Activated T-cell treated with anti-CD3 and anti-CD28 coated beads, Interleukin-2, amount 50 U/mL, for 24 hours (primary cell): ENCODE data around the gene MACROD2.

Source experiments
- DNase-seq: peaks from one replicate; pipeline ENCODE4 v3.0.0-alpha.2; 2020
- H3K27ac Mint-ChIP-seq: 2 replicates; pipeline ENCODE4 v1.8.0; 2020; ENCODE audit warnings: mild to moderate bottlenecking, mixed read lengths
- H3K27me3 Mint-ChIP-seq: 2 replicates; pipeline ENCODE4 v1.8.0; 2020; ENCODE audit warnings: mixed read lengths
- H3K36me3 Mint-ChIP-seq: 2 replicates; pipeline ENCODE4 v1.8.0; 2020; ENCODE audit warnings: low read depth, mixed read lengths
- H3K4me1 Mint-ChIP-seq: 2 replicates; pipeline ENCODE4 v1.8.0; 2020; ENCODE audit warnings: low read depth, mixed read lengths
- H3K4me3 Mint-ChIP-seq: 2 replicates; pipeline ENCODE4 v1.8.0; 2020; ENCODE audit warnings: mild to moderate bottlenecking, moderate library complexity, mixed read lengths
- H3K9me3 Mint-ChIP-seq: 2 replicates; pipeline ENCODE4 v1.8.0; 2020; ENCODE audit warnings: mixed read lengths

Gene MACROD2

DNA sequence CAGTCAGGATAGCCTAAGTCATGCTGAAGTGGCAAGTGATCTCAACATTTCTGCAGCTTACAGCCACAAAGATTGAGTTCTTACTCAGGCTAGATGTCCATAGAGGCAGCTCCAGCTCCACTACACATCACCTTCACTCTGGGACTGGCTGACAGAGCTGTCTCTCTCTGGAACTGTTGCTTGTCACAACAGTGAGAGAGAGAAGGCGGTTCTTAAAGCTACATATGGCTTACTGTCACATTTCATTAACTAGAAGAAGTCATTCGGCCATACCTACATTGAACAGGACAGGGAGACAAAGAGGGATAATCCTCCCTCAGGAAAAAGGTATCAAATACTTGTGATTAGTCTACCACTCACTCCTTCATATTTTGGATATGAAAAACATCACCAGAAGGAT lies 1257.0 kb downstream of the MACROD2 start:
- Mint-ChIP-seq H3K4me1 (no peaks in the 10 kb centered on the region), H3K36me3 (no peaks in the 10 kb centered on the region), H3K27ac (no peak overlapping the region), H3K9me3 (peaks cover 11% of the 10 kb centered on the region), H3K27me3 (no peaks in the 10 kb centered on the region), H3K4me3 (no peak overlapping the region)
- DNase-seq = no peak

DNA sequence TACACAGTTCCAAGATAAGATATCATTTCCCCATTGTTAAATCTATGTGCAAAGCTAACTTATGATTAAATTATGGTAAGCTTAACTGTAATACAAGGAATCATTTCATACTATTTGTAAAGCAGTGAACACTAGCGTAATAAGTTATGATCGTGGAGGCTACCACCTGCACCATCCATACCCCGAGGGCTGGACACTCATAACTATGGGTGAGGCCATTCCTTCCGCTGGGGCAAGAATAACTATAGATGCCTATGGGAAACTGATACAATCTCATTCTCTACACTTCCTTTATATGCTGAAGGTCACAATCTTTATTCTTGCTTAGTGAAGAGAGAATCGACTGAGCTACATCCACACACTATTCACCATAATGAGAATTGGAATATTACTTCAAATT lies 1258.1 kb downstream of the MACROD2 start:
- no peak overlapping the region for H3K27ac Mint-ChIP-seq
- peaks cover 11% of the 10 kb centered on the region for H3K9me3 Mint-ChIP-seq
- no peak overlapping the region for H3K4me3 Mint-ChIP-seq
- no peaks in the 10 kb centered on the region for H3K4me1 Mint-ChIP-seq
- no peak for DNase-seq
- H3K27me3 Mint-ChIP-seq = no peaks in the 10 kb centered on the region
- no peaks in the 10 kb centered on the region for H3K36me3 Mint-ChIP-seq

DNA sequence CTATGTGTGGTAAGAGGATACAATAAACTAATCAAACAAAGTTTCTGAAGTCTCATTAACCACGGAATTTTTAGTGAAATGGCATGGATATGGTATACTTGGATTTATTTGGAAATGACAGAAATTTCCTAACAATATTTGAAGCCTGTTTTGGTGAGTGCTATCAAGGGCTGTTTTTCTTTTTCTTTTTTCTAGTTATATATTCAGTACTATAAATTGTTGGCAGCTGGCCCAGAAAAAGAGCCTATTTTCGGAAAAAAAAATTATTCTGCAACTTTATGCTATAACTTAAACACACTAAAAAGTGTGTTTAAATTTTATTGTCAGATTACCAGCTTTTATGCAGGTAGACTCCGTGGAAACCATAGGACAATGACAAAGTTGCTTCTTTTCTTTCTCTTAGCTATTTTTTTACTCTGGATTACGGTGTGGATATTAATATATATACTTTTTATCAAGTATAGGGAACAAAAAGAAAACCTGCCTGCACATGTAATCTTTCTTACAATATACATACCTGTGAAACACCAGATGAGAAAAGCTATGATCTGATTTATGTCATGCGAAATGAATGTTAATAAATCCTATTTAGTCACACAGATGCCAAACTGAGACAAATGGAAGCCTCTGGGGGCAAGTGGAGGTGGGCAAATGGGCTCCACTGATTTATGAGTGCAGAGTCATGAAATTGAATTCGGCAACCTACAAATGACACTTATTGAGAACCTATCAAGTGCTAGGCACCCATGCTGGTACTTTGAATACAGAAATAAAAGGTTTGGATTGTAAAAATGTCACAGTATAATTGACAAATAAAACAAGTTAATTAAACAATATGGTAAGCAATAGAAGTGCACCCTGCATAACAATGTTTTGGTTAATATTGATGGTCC lies 1261.6 kb downstream of the MACROD2 start:
- Mint-ChIP-seq H3K36me3 (no peaks in the 10 kb centered on the region), H3K27ac (no peak overlapping the region)
- DNase-seq = no peak

DNA sequence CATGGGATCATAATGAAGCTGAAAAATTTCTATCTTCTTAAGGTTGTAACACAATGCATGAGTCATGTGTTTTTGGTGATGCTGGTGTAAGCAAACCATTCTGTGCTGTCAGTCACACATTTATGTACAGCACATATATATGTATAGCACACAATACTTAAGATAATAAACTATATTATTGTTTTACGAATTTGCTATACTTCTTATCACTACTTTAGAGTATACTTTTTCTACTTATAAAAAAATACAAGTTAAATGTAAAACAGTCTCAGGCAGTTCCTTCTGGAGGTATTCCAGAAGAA lies 1262.2 kb downstream of the MACROD2 start:
- Mint-ChIP-seq H3K27ac (no peak overlapping the region), H3K9me3 (peaks cover 10% of the 10 kb centered on the region), H3K36me3 (no peaks in the 10 kb centered on the region), H3K4me3 (no peak overlapping the region), H3K4me1 (no peaks in the 10 kb centered on the region), H3K27me3 (no peaks in the 10 kb centered on the region)
- no peak for DNase-seq

More for the DNA sequence above, 1261.6 kb downstream of the MACROD2 start:
- no peak overlapping the region for H3K4me3 Mint-ChIP-seq
- no peaks in the 10 kb centered on the region for H3K27me3 Mint-ChIP-seq
- H3K4me1 Mint-ChIP-seq = no peaks in the 10 kb centered on the region
- peaks cover 10% of the 10 kb centered on the region for H3K9me3 Mint-ChIP-seq

DNA sequence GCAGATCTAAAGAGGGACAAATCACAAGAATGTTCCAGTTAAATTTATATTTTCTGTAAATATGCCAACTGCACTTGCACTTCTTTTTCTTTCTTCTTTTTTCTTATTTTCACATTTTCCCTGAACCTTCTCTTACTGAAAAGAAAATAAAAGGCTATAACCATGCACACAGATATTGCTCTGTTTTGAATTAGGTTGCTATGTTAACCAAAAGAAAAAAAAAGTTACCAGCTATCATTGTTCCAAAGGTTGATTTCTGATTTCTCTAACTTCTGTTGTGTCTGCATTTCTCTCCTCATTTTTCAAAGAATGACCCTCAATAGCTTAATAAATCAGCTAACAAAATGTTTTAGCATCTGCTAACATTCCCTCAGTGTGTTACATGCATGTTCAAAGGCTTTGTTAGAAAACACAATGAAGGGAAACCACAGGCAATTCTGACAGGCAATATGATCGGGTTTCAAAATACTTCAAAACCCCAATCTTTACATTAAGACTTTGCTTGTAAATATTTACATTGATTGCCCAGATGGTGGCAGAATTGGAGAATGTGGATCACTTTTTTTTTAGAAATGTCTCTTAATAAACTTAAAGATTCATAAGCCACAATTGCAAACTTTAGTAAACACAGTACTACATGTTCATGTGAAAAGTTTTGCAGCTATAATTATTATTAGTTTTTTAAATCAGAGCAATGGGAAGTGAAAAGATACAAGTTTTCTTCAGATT lies 1270.4 kb downstream of the MACROD2 start:
- Mint-ChIP-seq H3K4me1 (no peaks in the 10 kb centered on the region), H3K27me3 (no peaks in the 10 kb centered on the region), H3K36me3 (no peaks in the 10 kb centered on the region), H3K27ac (no peak overlapping the region), H3K4me3 (no peak overlapping the region), H3K9me3 (peaks cover 6% of the 10 kb centered on the region)
- DNase-seq = no peak

DNA sequence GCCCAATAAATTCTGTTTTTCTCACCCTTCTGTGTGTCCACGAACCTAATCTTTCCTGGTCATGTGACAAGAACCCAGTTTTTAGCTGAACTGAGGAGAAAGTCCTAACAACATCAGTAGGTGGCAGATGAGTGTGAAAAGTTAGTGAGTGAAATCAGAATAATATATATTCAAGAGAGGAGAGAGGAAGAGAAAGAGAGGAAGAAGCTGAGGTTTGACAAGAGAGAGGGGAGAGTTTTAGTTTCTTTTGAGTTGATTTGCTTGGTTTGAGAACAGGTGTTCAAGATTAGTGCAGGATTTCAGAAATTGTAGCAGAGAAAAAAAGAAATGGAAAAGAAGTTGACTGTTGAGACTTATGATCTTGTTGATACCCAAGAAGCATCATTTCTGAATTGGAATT lies 1272.6 kb downstream of the MACROD2 start:
- no peak for DNase-seq
- Mint-ChIP-seq H3K36me3 (no peaks in the 10 kb centered on the region), H3K9me3 (peaks cover 9% of the 10 kb centered on the region), H3K27ac (no peak overlapping the region), H3K4me1 (no peaks in the 10 kb centered on the region), H3K4me3 (no peak overlapping the region), H3K27me3 (no peaks in the 10 kb centered on the region)

DNA sequence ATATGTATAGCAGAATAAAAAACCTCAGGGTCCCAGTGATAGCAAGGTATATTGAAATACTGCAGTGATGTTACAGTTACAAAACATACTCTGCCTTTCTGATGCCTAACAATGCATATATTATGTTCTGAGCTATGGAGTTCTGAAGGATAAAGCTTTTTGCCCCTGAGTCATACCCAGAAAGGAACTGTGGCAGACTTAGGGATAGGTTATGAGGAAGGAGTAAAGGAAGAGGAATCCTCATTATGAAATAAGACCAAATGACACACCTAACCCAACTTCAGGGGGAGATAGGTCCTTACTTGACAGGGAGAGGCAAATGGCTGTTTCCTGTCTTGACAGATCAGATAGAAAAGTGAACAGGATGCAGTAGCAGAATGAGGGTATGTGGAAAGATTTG lies 1282.7 kb downstream of the MACROD2 start:
- Mint-ChIP-seq H3K9me3 (peaks cover 15% of the 10 kb centered on the region), H3K27me3 (no peaks in the 10 kb centered on the region), H3K4me1 (no peaks in the 10 kb centered on the region), H3K27ac (no peak overlapping the region), H3K36me3 (no peaks in the 10 kb centered on the region), H3K4me3 (no peak overlapping the region)
- no peak for DNase-seq

DNA sequence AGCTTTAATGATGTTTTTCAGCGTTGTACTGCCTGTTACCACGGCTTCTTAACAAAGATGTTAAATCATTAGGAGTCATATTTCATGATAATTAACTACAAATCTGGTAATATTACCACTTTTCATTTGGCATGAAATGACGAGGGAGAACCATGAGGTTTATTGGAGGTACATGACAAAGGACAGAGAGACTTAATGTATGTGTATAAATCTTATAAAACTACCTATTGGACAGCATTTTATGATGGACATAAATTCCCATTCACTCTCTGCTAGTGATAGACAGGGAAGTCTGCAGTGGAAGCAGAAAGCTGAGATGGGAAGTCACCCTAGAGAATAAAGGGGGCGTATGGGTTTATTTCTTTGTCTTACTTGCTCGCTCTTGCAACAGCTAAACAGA lies 1292.0 kb downstream of the MACROD2 start:
- Mint-ChIP-seq H3K4me1 (no peaks in the 10 kb centered on the region), H3K9me3 (peaks cover 5% of the 10 kb centered on the region), H3K36me3 (no peaks in the 10 kb centered on the region), H3K27ac (no peak overlapping the region), H3K4me3 (no peak overlapping the region), H3K27me3 (no peaks in the 10 kb centered on the region)
- DNase-seq = no peak

DNA sequence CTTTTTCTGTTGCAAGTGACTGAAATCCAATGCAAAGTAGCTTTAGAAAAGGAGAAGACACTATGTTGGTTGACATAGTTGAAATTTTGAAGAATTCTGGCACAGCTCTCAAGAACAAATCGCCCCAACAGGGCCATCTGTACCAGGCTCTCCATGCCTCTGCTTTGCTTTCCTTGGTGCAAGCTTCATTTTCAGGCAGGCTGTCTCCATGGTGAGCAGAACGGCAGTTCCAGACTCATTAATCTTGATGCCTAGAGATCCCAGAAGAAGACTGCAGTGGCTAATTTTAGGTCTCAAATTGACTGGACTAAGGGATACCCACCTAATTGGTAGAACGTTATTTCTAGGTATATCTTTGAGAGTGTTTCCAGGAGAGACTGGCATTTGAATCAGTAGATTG lies 1292.8 kb downstream of the MACROD2 start:
- Mint-ChIP-seq H3K4me3 (no peak overlapping the region), H3K27me3 (no peaks in the 10 kb centered on the region), H3K36me3 (no peaks in the 10 kb centered on the region), H3K9me3 (no peaks in the 10 kb centered on the region), H3K27ac (no peak overlapping the region), H3K4me1 (no peaks in the 10 kb centered on the region)
- no peak for DNase-seq

DNA sequence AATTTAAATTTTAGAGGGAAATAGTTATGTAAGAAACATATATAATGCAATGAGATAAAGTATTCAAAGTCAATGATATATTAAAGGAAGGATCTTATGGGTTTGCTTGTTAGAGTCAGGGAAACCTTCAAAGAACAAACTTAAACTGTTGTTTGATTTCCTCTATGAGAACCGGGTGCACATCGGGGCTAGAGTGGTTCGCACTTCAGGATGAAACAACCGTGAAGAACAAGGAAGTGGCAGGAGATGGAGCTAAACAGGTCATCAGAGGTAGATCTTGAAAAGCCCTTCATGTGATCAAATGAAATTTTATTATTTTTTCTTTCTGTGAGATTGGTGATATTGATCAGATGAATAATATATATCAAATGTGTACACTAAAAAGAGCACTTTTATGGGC lies 1294.0 kb downstream of the MACROD2 start:
- H3K36me3 Mint-ChIP-seq = no peaks in the 10 kb centered on the region
- no peaks in the 10 kb centered on the region for H3K27me3 Mint-ChIP-seq
- no peaks in the 10 kb centered on the region for H3K9me3 Mint-ChIP-seq
- H3K4me1 Mint-ChIP-seq = no peaks in the 10 kb centered on the region
- H3K4me3 Mint-ChIP-seq = no peak overlapping the region
- no peak for DNase-seq
- no peak overlapping the region for H3K27ac Mint-ChIP-seq

DNA sequence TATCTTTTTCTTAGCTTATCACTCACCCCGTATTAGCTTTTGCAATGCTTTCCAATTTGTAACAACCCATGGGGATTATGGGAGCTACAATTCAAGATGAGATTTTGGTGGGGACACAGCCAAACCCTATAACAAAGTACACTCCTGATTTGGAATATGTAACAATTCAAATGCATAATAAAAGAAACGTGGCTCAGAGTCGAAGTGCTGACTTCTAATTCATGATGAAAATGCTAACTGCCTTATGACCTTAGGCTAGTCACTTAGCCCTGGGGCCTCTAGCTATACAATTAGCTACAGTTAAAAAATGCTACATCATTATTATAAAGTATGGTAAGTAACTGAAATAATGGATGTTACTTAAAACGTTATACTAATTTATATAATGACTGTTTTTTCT lies 1297.1 kb downstream of the MACROD2 start:
- Mint-ChIP-seq H3K4me3 (no peak overlapping the region), H3K27ac (no peak overlapping the region), H3K36me3 (no peaks in the 10 kb centered on the region), H3K4me1 (no peaks in the 10 kb centered on the region), H3K9me3 (no peaks in the 10 kb centered on the region), H3K27me3 (no peaks in the 10 kb centered on the region)
- DNase-seq = no peak

DNA sequence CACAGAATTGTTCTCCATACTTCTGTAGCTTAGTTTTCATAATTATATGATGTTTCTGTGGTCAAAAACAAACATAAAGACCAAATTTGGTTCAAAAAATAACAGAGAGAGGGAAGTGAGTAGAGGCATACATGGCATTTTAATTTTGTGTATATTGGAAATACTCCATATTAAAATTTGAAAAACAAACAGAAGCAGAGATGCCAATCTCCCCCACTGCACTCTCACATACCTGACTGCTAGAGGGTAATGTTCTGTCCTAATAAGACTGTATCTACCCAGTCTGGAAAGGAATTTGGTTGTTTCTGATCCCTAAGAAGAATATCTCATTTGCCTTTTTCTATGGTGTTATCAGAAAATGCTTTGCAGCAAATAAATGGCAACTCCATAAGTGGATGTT lies 1301.1 kb downstream of the MACROD2 start:
- no peaks in the 10 kb centered on the region for H3K27me3 Mint-ChIP-seq
- no peak for DNase-seq
- H3K9me3 Mint-ChIP-seq = no peaks in the 10 kb centered on the region
- no peak overlapping the region for H3K27ac Mint-ChIP-seq
- no peaks in the 10 kb centered on the region for H3K4me1 Mint-ChIP-seq
- no peak overlapping the region for H3K4me3 Mint-ChIP-seq
- H3K36me3 Mint-ChIP-seq = no peaks in the 10 kb centered on the region

DNA sequence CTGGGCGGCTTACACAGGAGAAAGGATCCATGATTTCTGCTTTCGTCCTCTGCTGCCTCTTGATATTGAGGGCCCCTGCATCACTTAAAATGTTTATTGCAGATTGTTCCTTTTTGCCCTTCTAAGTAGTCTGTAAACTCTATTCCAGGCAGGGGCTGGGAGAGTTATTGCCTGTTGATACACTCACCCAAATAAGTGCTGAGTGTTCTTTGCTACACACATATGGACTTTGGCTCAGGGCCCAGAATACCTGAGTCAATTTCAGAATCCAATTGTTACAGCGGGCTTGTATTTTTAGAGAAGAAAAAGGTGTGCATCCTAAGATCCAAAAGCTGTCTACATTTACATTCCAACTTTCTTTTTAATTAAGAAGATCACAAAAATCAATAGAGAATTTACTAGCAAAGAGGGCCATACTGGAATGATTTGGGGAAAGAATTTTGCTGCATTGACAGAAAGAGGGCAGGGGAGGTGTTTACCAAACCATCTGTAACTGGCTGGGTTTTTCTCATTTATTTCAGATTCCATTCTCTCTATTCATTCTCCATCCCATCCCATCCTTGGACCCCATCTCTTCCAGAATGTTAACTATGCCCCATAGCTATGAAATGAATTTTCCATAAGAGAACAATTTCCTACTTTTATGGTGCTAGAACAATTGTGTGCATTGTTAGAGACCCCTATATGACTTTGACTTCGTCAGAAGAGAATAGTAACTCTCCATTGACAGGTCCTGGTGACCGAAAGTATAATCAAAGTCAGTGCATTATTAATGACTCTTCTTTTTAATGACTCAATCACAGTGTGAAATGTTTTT lies 1302.0 kb downstream of the MACROD2 start:
- Mint-ChIP-seq H3K9me3 (no peaks in the 10 kb centered on the region), H3K27me3 (no peaks in the 10 kb centered on the region), H3K4me1 (no peaks in the 10 kb centered on the region), H3K27ac (no peak overlapping the region), H3K36me3 (no peaks in the 10 kb centered on the region), H3K4me3 (no peak overlapping the region)
- DNase-seq = no peak

DNA sequence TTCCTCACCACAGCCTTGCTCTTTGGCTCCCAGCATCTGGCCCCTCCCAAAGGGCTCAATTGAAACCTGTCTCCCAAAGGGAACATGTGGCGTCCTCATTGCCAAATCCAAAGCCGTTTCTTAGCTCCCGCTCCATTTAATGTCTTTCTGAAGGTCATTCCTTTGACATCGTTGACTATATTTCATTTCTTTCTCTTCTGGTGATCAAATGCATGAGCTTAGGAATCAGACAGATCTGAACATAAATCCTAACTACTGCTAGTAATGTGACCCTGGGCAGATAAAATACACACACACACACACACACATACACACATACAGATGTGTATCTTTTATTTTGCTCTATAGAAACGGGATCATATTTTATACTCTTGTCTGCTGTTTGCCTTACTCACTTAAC lies 1306.8 kb downstream of the MACROD2 start:
- no peaks in the 10 kb centered on the region for H3K4me1 Mint-ChIP-seq
- DNase-seq = no peak
- no peaks in the 10 kb centered on the region for H3K27me3 Mint-ChIP-seq
- no peaks in the 10 kb centered on the region for H3K9me3 Mint-ChIP-seq
- no peaks in the 10 kb centered on the region for H3K36me3 Mint-ChIP-seq
- H3K27ac Mint-ChIP-seq = no peak overlapping the region
- no peak overlapping the region for H3K4me3 Mint-ChIP-seq

DNA sequence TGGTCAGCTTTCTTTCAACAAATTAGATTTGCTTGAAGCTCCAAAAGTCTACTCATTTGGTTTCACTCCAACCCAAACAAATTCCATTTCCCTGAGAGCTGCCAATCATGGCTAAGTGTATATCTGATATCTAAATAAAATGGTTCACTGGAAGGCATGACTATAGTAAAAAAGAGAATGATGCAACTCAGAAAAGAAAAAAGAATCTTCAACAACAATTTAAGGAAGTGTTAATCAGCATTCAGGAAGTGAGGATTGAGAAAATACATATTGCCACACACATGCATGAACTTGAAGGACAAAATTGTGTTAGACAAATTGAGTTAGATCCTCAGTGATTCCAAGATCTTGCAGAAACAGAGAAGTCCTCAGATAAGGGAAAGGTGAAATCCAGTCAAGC lies 1315.0 kb downstream of the MACROD2 start:
- Mint-ChIP-seq H3K27ac (no peak overlapping the region), H3K9me3 (peaks cover 13% of the 10 kb centered on the region), H3K27me3 (no peaks in the 10 kb centered on the region), H3K36me3 (no peaks in the 10 kb centered on the region), H3K4me3 (no peak overlapping the region), H3K4me1 (no peaks in the 10 kb centered on the region)
- no peak for DNase-seq
